ENCODE measurements around the gene GRK7. TPM values are rescaled to one million over a fixed set of nuclear protein-coding genes. Genes with fewer than 3 reads are reported as not detected.

The GRK7 gene
- total and polyA plus RNA-seq, 2 of the 4 experiments (the other 2 are of a cell fraction), result not detected

GRCh38 chr3:141776376-141776775 lies 13.2 kb downstream of the GRK7 start:
- H3K14ac ChIP-seq (replicated peaks; ENCODE audit: low read depth, low read length), result no peak overlapping the region
- H3K9me1 ChIP-seq (ENCODE audit: insufficient read depth, low read length), result no peaks in the 10 kb centered on the region
- no peaks in the 10 kb centered on the region for H4K20me1 ChIP-seq (ENCODE audit: insufficient read depth, low read length)
- no peak for DNase-seq
- H3K23ac ChIP-seq (ENCODE audit: low read depth, low read length), result no peak overlapping the region
- no peaks in the 10 kb centered on the region for H3K36me3 ChIP-seq (ENCODE audit: control insufficient read depth, insufficient read depth, low read length)
- intact Hi-C loops (cut with micrococcal nuclease), result no loop called here
- H4K8ac ChIP-seq (ENCODE audit: low read depth in 2 of 2, low read length in 2 of 2), result no peak overlapping the region
- no peaks in the 10 kb centered on the region for H3K79me1 ChIP-seq (ENCODE audit: low read depth in 1 of 2, low read length in 2 of 2)
- H2AK5ac ChIP-seq (ENCODE audit: low read depth, low read length), result no peak overlapping the region
- H3K18ac ChIP-seq (ENCODE audit: low read depth, low read length), result no peak overlapping the region
- H2AK9ac ChIP-seq (replicated peaks; ENCODE audit: low read depth, low read length, poor library complexity), result no peak overlapping the region
- WGBS, 2 experiments (ENCODE audit: extremely low coverage in 2 of 2, insufficient read length in 1 of 2), result 89% methylated on average over 8 of the region's 14 CpGs; no CpG with 5 or more reads in 1 of the 2 experiments
- H3K9me3 ChIP-seq (ENCODE audit: control insufficient read depth, insufficient read depth, low read length), result no peaks in the 10 kb centered on the region
- no TSS peak for BruUV-seq (replicated peaks)
- H4K91ac ChIP-seq (ENCODE audit: insufficient read depth, low read depth, low read length), result no peak overlapping the region
- in situ Hi-C loops (cut with MboI; ENCODE audit: low sequenced_read_pairs), result no loop called here
- no peak overlapping the region for H3K4ac ChIP-seq (ENCODE audit: low read depth, low read length)
- H3K56ac ChIP-seq (ENCODE audit: extremely low read depth, insufficient read depth, low read length), result no peak overlapping the region
- H4K5ac ChIP-seq (ENCODE audit: low read depth, low read length), result no peak overlapping the region
- no peak overlapping the region for H3K9ac ChIP-seq (ENCODE audit: low read depth, low read length)
- POLR2A ChIA-PET (ENCODE audit: unreplicated experiment), result no interaction called here
- H2BK15ac ChIP-seq (ENCODE audit: low read depth, low read length), result no peak overlapping the region
- no peak for ATAC-seq (ENCODE audit: low read depth)
- H3K27me3 ChIP-seq (ENCODE audit: control insufficient read depth, insufficient read depth, low read length), result no peaks in the 10 kb centered on the region
- dilution Hi-C loops (cut with HindIII; ENCODE audit: low sequenced_read_pairs, unreplicated experiment), result no loop called here
- H3K4me1 ChIP-seq (ENCODE audit: control insufficient read depth, insufficient read depth, low read length), result no peaks in the 10 kb centered on the region
- H2BK5ac ChIP-seq (ENCODE audit: low read depth, low read length, poor library complexity, severe bottlenecking), result no peak overlapping the region
- H2BK20ac ChIP-seq (ENCODE audit: low read depth, low read length), result no peak overlapping the region
- TF ChIP-seq BHLHE40 (IDR thresholded peaks at IDR 0.05; ENCODE audit: low read depth, low read length) (no peak), SMC3 (IDR thresholded peaks at IDR 0.05; ENCODE audit: low read depth, low read length) (no peak), RFX5 (IDR thresholded peaks at IDR 0.05; ENCODE audit: low read depth, low read length) (no peak), CTCF (conservative IDR thresholded peaks at IDR 0.05; ENCODE audit: low read depth, low read length) (no peak), CHD1 (IDR thresholded peaks at IDR 0.05; ENCODE audit: low read depth, low read length) (no peak), MXI1 (IDR thresholded peaks at IDR 0.05; ENCODE audit: borderline replicate concordance, low read depth, low read length) (no peak), ELK1 (IDR thresholded peaks at IDR 0.05; ENCODE audit: borderline replicate concordance, low read depth, low read length) (no peak), POLR2A (IDR thresholded peaks at IDR 0.05; ENCODE audit: low read depth, low read length) (no peak)
- no peak overlapping the region for H2AFZ ChIP-seq (replicated peaks; ENCODE audit: low read length, poor library complexity)
- H3K4me3 ChIP-seq (ENCODE audit: insufficient read depth, low read depth, low read length), result no peak overlapping the region
- CTCF ChIA-PET, result no interaction called here
- no peak overlapping the region for H2BK120ac ChIP-seq (ENCODE audit: low read depth, low read length)
- H3K4me2 ChIP-seq (ENCODE audit: low read depth, low read length), result no peak overlapping the region
- H3K27ac ChIP-seq (ENCODE audit: insufficient read depth, low read length), result no peak overlapping the region

Measured in IMR-90 (cell line).